ENCODE measurements around the gene SLC5A10. TPM values are rescaled to one million over a fixed set of nuclear protein-coding genes. Genes with fewer than 3 reads are reported as not detected.

SLC5A10 gene
- total RNA-seq, 4 donors from 2014 or later = not detected

- Histone ChIP-seq H3K36me3 (peaks cover 0 to 48% (median 0%) of the 10 kb centered on the region in 3 donors), H3K9me3 (no peaks in the 10 kb centered on the region), H3K27ac (no peak overlapping the region), H3K27me3 (no peaks in the 10 kb centered on the region), H3K4me3 (no peak overlapping the region), H3K4me1 (peaks cover 0 to 2% (median 0%) of the 10 kb centered on the region in 4 donors)
- TF ChIP-seq CTCF (IDR thresholded peaks at IDR 0.05) = no peak
- TF ChIP-seq POLR2A (IDR thresholded peaks at IDR 0.05) = no peak
- no peak for DNase-seq
Observed at GRCh38 chr17:18975597-18975996, 23.6 kb downstream of the SLC5A10 start.

GRCh38 chr17:18976201-18976600 is 24.2 kb downstream of the SLC5A10 start:
- no peak overlapping the region for H3K27ac ChIP-seq
- no peaks in the 10 kb centered on the region for H3K27me3 ChIP-seq
- DNase-seq = no peak
- TF ChIP-seq CTCF (IDR thresholded peaks at IDR 0.05) = no peak
- no peak for TF ChIP-seq POLR2A (IDR thresholded peaks at IDR 0.05)
- no peaks in the 10 kb centered on the region for H3K9me3 ChIP-seq
- peaks cover 0 to 44% (median 0%) of the 10 kb centered on the region in 3 donors for H3K36me3 ChIP-seq
- H3K4me3 ChIP-seq = no peak overlapping the region
- H3K4me1 ChIP-seq = peaks cover 0 to 7% (median 0%) of the 10 kb centered on the region in 4 donors

- Histone ChIP-seq H3K4me1 (peaks cover 0 to 16% (median 0%) of the 10 kb centered on the region in 4 donors), H3K9me3 (no peaks in the 10 kb centered on the region), H3K36me3 (peaks cover 0 to 39% (median 0%) of the 10 kb centered on the region in 3 donors), H3K27me3 (no peaks in the 10 kb centered on the region), H3K4me3 (no peak overlapping the region), H3K27ac (no peak overlapping the region)
- no peak for DNase-seq
- TF ChIP-seq CTCF (IDR thresholded peaks at IDR 0.05) (no peak), POLR2A (IDR thresholded peaks at IDR 0.05) (no peak)
Observed at GRCh38 chr17:18977021-18977420, 25.1 kb downstream of the SLC5A10 start.

- Histone ChIP-seq H3K27ac (no peak overlapping the region), H3K4me3 (no peak overlapping the region), H3K36me3 (peaks cover 0 to 35% (median 0%) of the 10 kb centered on the region in 3 donors), H3K4me1 (peaks cover 0 to 22% (median 1%) of the 10 kb centered on the region in 4 donors), H3K27me3 (no peaks in the 10 kb centered on the region), H3K9me3 (no peaks in the 10 kb centered on the region)
- no peak for TF ChIP-seq POLR2A (IDR thresholded peaks at IDR 0.05)
- TF ChIP-seq CTCF (IDR thresholded peaks at IDR 0.05) = no peak
- DNase-seq = no peak
Observed at GRCh38 chr17:18977646-18978045, 25.7 kb downstream of the SLC5A10 start.

GRCh38 chr17:18978050-18978449 is 26.1 kb downstream of the SLC5A10 start:
- TF ChIP-seq POLR2A (IDR thresholded peaks at IDR 0.05) (no peak), CTCF (IDR thresholded peaks at IDR 0.05) (no peak)
- no peaks in the 10 kb centered on the region for H3K9me3 ChIP-seq
- peaks cover 0 to 26% (median 2%) of the 10 kb centered on the region in 4 donors for H3K4me1 ChIP-seq
- H3K36me3 ChIP-seq = peaks cover 0 to 35% (median 0%) of the 10 kb centered on the region in 3 donors
- H3K4me3 ChIP-seq = no peak overlapping the region
- no peak overlapping the region for H3K27ac ChIP-seq
- no peak for DNase-seq
- no peaks in the 10 kb centered on the region for H3K27me3 ChIP-seq

GRCh38 chr17:18978655-18979054 is 26.7 kb downstream of the SLC5A10 start:
- no peaks in the 10 kb centered on the region for H3K27me3 ChIP-seq
- DNase-seq = no peak
- peaks cover 0 to 35% (median 0%) of the 10 kb centered on the region in 3 donors for H3K36me3 ChIP-seq
- H3K4me1 ChIP-seq = peaks cover 0 to 30% (median 2%) of the 10 kb centered on the region in 4 donors
- no peaks in the 10 kb centered on the region for H3K9me3 ChIP-seq
- H3K4me3 ChIP-seq = no peak overlapping the region
- no peak for TF ChIP-seq POLR2A (IDR thresholded peaks at IDR 0.05)
- no peak overlapping the region for H3K27ac ChIP-seq

Data from Peyer's patch (tissue), 4 donors.